ENCODE measurements around the gene R3HDM2.

DNA sequence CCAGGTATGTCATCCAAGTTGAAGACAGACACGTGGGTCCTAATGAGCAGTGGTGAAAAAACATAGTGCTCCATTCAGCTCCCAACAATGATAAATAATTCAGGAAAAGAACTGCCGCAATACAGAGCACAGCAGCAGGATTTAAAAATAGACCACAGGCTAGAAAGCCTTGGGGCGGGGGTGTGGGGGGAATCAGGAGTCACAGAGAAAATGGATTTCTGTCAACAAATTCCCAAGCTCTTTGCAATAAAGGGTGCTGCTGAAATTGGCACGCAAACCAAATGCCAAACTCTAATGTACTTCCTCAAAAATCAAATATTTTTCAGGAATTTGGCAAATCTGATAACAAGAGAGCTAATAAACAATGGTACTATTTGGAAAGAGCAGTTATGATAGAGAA lies 58.6 kb downstream of the R3HDM2 start:
- TF ChIP-seq, protein P1, sequence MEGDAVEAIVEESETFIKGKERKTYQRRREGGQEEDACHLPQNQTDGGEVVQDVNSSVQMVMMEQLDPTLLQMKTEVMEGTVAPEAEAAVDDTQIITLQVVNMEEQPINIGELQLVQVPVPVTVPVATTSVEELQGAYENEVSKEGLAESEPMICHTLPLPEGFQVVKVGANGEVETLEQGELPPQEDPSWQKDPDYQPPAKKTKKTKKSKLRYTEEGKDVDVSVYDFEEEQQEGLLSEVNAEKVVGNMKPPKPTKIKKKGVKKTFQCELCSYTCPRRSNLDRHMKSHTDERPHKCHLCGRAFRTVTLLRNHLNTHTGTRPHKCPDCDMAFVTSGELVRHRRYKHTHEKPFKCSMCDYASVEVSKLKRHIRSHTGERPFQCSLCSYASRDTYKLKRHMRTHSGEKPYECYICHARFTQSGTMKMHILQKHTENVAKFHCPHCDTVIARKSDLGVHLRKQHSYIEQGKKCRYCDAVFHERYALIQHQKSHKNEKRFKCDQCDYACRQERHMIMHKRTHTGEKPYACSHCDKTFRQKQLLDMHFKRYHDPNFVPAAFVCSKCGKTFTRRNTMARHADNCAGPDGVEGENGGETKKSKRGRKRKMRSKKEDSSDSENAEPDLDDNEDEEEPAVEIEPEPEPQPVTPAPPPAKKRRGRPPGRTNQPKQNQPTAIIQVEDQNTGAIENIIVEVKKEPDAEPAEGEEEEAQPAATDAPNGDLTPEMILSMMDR (IDR thresholded peaks at IDR 0.05), result no peak
- no peak for TF ChIP-seq POLR2A (IDR thresholded peaks at IDR 0.05)
- TF ChIP-seq POLR2AphosphoS5 (IDR thresholded peaks at IDR 0.05), result no peak
- no peak for TF ChIP-seq EP300 (IDR thresholded peaks at IDR 0.05; ENCODE audit: low read depth)

All from transverse colon (tissue), 4 donors.